Activated T-cell treated with anti-CD3 and anti-CD28 coated beads for 1 hour (primary cell): Measurements from ENCODE around the gene SGTA.

Source experiments
- DNase-seq: peaks from one replicate; pipeline ENCODE4 v3.0.0-alpha.2; 2020; ENCODE audit warnings: low read depth

SGTA gene

GRCh38 chr19:2754659-2755447, 28.2 kb downstream of the SGTA start:
- no peak for DNase-seq

GRCh38 chr19:2751438-2751830, 31.6 kb downstream of the SGTA start:
- DNase-seq: no peak

- DNase-seq: no peak
Measured at GRCh38 chr19:2750808-2751437, 32.1 kb downstream of the SGTA start.

GRCh38 chr19:2747349-2747748, 35.7 kb downstream of the SGTA start:
- DNase-seq: no peak

GRCh38 chr19:2744113-2744512, 39.0 kb downstream of the SGTA start:
- DNase-seq: no peak

GRCh38 chr19:2743099-2743498, 40.0 kb downstream of the SGTA start:
- no peak for DNase-seq

- DNase-seq: no peak
Measured at GRCh38 chr19:2740314-2740656, 42.8 kb downstream of the SGTA start.

- DNase-seq: peak; percentile 99
Measured at GRCh38 chr19:2739602-2740313, 43.3 kb downstream of the SGTA start, which contains the start of gene SLC39A3. TSS of gene SLC39A3 (minus strand) at chr19:2740017. CDS start at chr19:2737257, 2,760 bp downstream.

GRCh38 chr19:2736550-2737190, 46.4 kb downstream of the SGTA start:
- no peak for DNase-seq

GRCh38 chr19:2735374-2735773, 47.7 kb downstream of the SGTA start:
- no peak for DNase-seq

- no peak for DNase-seq
Measured at GRCh38 chr19:2734589-2735288, 48.3 kb downstream of the SGTA start.

- no peak for DNase-seq
Measured at GRCh38 chr19:2733930-2734588, 49.0 kb downstream of the SGTA start.

- DNase-seq: no peak
Measured at GRCh38 chr19:2732883-2733282, 50.2 kb downstream of the SGTA start.

GRCh38 chr19:2732157-2732725, 50.8 kb downstream of the SGTA start:
- no peak for DNase-seq

GRCh38 chr19:2731181-2731995, 51.7 kb downstream of the SGTA start:
- DNase-seq: no peak

- no peak for DNase-seq
Measured at GRCh38 chr19:2729943-2730818, 52.9 kb downstream of the SGTA start.

- DNase-seq: no peak
Measured at GRCh38 chr19:2728783-2729387, 54.2 kb downstream of the SGTA start.

GRCh38 chr19:2727640-2727944, 55.5 kb downstream of the SGTA start:
- no peak for DNase-seq
